ENCODE data around the gene HMGN4. TPM values are rescaled to one million over a fixed set of nuclear protein-coding genes. Genes with fewer than 3 reads are reported as not detected.
"Not testable (repeated sequence)": the region's sequence is repeated elsewhere in the genome, so short reads cannot be mapped to it uniquely, and the experiment has no call there.

HMGN4 gene
- total RNA-seq, 1 experiment from 2014 or later = 71.8 TPM

DNA sequence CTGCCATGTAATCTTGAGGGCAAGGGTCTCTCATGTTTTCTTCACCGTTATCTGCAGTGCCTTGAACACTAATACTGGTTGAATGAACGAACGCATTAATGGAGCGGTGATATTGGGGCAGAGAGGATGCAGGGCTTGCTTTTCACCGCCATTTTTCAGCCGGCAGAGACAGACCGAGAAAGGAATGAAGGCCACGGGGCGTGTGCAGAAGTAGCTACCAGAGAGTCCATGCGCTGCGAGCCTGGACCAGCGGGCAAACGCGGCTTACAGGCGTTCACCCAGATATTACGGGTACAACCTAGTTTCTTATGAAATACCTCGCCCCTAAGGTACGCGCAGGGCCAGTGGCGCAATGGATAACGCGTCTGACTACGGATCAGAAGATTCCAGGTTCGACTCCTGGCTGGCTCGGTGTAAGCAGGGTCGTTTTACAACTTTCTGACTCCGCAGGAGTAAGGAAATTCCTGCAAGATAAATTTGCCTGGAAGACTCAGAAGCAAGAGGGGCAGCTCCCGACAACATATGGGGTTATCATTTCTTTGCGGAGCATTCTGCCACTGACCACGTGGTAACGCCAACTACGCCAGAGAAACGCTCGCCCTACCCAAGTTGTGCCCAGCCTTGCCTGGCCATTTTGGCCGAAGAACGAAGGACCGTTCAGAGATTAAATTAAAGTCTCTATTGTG, 863 bp upstream of the HMGN4 start:
- DNase-seq = peak; percentile 84
- peaks cover 5% of the 10 kb centered on the region for H3K36me3 ChIP-seq
- H3K4me3 ChIP-seq = peak overlapping the region; percentile 69
- no peaks in the 10 kb centered on the region for H3K27me3 ChIP-seq
- no peaks in the 10 kb centered on the region for H3K9me3 ChIP-seq

DNA sequence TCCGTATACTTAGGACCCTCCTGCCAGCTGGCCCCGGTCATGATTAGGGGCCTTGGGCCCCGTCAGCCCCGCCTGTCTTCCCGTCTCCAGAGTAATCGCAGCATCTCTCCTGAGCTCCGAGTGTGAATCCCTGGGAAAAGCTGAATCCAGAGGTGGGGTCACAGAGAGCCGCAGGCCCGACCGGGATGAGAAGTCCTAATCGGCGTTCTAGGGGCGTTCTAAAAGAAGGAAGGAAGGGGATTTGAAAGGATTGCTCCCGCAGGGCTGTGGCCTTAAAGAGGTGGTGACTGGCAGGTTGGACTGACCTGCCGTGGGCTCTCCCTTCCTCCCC, 371 bp downstream of the HMGN4 start:
- no peak for DNase-seq
- no peaks in the 10 kb centered on the region for H3K27me3 ChIP-seq
- no peaks in the 10 kb centered on the region for H3K9me3 ChIP-seq
- H3K36me3 ChIP-seq = peaks cover 13% of the 10 kb centered on the region
- H3K4me3 ChIP-seq = peak overlapping the region; percentile 69

DNA sequence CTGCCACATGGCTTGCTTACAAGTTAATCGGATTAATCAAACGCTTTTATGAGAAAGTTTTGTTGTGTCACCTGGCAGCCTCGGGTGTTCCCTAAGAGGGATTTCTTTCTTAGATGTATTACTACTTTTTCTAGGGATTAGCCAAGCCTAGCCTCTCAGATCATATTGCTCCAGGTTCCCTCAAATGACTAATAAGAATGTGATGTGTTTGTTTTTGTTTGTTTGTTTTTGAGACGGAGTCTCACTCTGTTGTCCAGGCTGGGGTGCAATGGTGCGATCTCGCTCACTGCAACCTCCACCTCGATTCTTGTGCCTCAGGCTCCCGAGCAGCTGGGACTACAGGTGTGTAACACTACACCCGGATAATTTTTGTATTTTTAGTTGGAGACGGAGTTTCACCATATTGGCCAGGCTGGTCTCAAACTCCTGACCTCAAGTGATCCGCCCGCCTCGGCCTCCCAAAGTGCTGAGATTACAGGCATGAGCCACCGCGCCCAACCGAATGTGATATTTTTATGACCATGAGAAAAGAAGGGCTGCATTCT, 977 bp downstream of the HMGN4 start:
- peaks cover 14% of the 10 kb centered on the region for H3K36me3 ChIP-seq
- H3K4me3 ChIP-seq = peak overlapping the region; percentile 69
- no peaks in the 10 kb centered on the region for H3K27me3 ChIP-seq
- H3K9me3 ChIP-seq = no peaks in the 10 kb centered on the region
- no peak for DNase-seq

DNA sequence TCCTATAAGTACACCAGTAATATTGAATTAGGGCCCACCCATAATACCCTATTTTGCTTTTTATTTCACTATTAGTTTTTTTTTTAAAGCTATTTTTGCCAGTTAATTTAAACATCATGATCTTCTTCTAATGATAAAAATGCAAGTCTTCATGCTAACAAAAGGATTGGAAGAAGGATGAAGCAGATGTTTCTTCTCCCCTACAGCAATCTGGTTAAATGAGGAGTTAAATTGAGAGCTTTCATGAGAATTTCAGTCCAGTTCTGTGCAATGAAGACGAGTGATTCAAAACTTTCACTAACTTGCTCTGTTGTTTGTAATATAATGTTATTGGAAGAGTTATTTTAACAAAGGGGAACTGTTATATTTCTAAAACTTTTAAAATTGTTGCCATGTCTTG, 3.4 kb downstream of the HMGN4 start:
- no peak for DNase-seq
- H3K4me3 ChIP-seq = no peak overlapping the region

DNA sequence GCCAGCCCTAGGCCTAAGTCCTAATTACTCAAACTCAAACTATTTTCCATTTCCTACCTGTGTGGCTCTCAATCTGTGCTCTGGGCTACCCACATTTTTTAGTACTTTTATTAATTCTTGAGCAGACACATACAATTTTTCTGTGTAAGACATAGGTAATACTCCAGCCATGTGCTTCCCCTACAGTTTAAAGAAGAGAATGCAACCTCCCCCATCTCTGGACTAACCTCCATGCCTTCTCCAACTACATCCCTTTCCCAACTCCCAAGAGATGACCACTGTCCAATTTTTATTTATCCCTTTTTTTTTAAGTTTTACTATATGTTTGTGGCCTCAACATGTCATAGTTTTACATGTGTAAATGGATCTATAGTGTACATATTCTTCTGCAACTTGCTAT, 5.8 kb downstream of the HMGN4 start:
- Histone ChIP-seq H3K4me3 (no peak overlapping the region), H3K36me3 (peaks cover 24% of the 10 kb centered on the region), H3K9me3 (no peaks in the 10 kb centered on the region), H3K27me3 (no peaks in the 10 kb centered on the region)
- no peak for DNase-seq

More for the DNA sequence above, 3.4 kb downstream of the HMGN4 start:
- Histone ChIP-seq H3K27me3 (no peaks in the 10 kb centered on the region), H3K9me3 (no peaks in the 10 kb centered on the region), H3K36me3 (peaks cover 23% of the 10 kb centered on the region)

DNA sequence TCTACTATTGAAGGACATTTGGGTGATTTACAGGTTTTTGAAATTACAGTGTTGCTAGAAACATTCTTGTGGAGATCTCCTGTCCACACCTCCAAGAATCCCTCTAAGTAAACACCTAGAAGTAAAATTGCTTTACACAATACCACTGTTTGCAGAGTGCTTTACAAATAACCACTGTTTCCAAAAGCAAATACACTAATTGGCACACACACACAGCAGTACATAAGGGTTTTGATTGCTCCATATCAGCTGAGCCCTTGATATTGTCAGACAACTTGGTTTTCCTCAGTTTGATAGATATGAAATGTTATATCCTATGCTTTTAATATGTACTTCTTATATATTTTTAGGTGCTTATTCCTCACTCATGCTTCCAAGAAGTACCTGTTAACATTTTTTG, 6.3 kb downstream of the HMGN4 start:
- no peaks in the 10 kb centered on the region for H3K9me3 ChIP-seq
- H3K27me3 ChIP-seq = no peaks in the 10 kb centered on the region
- DNase-seq = no peak
- no peak overlapping the region for H3K4me3 ChIP-seq
- H3K36me3 ChIP-seq = peaks cover 24% of the 10 kb centered on the region

DNA sequence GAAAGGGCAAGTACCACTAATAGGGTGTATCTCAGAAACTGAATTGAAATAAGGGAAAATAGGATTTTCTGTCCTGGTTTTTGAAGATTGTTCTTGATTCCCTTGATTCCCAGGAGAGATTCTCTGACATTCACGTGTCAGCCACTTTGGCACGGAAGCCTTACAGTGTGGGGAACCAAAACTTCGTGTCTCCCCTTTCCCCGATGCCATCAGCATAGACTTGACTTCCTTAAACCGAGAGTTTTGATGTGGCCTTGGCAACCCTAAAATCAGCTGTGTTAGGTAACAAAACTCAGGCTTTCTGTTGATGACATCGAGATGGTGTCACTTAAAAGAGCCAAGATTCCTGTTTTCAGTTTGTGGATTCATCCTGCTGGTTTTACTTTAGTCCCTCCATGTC, 7.5 kb downstream of the HMGN4 start:
- H3K36me3 ChIP-seq = peaks cover 21% of the 10 kb centered on the region

DNA sequence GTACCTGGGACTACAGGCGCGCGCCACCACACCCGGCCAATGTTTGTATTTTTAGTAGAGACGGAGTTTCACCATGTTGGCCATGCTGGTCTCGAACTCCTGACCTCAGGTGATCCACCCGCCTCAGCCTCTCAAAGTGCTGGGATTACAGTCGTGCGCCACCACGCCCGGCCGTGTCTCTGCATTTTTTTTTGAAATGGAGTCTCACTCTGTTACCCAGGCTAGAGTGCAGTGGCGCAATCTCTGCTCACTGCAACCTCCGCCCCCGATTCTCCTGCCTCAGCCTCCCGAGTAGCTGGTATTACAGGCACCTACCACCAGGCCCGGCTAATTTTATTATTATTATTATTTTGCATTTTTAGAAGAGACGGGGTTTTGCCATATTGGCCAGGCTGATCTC, 9.2 kb downstream of the HMGN4 start:
- not testable (repeated sequence) for H3K27me3 ChIP-seq, DNase-seq, H3K9me3 ChIP-seq, H3K4me3 ChIP-seq
- peaks cover 18% of the 10 kb centered on the region for H3K36me3 ChIP-seq

More for the DNA sequence above, 7.5 kb downstream of the HMGN4 start:
- Histone ChIP-seq H3K4me3 (no peak overlapping the region), H3K9me3 (no peaks in the 10 kb centered on the region), H3K27me3 (no peaks in the 10 kb centered on the region)
- no peak for DNase-seq

DNA sequence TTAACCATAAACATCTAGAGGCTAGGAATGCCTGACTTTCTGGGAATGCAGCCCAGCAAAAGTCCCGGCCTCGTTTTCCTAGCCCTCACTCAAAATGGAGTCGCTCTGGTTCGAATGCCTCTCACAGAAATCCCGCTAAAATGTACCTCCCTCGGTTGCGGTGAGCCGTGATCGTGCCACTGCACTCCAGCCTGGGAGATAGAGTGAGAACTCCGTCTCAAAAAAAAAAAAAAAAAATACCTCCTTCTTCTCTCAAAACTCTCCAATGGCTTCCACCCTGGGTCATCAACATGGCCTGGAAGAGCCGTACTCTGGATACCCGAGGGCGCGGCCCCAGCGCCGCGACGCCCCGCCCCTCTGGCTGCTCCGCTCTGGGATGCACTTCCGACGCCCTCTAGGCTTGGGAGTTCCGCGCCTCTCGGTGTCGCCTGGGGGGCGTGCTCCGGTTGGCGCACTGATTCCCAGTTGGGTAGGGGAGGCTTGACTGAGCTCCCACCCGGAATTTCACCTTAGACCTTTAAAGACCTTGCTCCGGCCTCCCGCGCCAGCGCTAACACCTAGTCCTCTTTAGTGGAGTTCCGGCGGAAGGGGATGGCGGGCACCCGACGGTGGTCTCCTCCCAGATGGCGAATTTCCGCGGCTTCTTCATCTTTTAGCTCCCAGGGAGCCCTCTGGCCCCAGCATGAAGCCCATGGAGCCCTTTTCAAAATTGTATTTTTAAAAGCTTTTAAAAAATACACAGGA, 12.3 kb downstream of the HMGN4 start:
- Histone ChIP-seq H3K4me3 (peak overlapping the region; percentile 52), H3K27me3 (no peaks in the 10 kb centered on the region), H3K9me3 (no peaks in the 10 kb centered on the region), H3K36me3 (peaks cover 2% of the 10 kb centered on the region; the same call in 1 of the 2 replicates)
- DNase-seq = peak; percentile 70

DNA sequence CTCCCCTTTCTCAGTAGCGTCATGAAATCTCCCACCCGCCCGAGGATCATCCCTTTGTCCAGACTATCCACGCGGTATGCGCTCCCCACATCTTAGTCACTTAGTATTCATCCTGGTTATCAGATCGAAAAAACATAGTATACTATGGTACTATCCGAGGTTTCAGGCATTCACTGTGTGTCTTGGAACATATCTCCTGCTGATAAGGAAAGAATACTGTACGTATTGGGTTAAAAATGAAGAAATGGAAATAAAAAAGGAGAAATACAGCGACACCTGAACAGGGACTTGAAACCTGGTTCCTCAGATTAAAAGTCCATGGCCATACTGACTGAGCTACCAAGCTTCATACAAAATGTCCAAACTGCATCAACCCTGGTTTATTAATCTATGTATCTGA, 14.0 kb downstream of the HMGN4 start:
- DNase-seq = no peak
- Histone ChIP-seq H3K9me3 (no peaks in the 10 kb centered on the region), H3K27me3 (no peaks in the 10 kb centered on the region), H3K36me3 (no peaks in the 10 kb centered on the region), H3K4me3 (no peak overlapping the region)

DNA sequence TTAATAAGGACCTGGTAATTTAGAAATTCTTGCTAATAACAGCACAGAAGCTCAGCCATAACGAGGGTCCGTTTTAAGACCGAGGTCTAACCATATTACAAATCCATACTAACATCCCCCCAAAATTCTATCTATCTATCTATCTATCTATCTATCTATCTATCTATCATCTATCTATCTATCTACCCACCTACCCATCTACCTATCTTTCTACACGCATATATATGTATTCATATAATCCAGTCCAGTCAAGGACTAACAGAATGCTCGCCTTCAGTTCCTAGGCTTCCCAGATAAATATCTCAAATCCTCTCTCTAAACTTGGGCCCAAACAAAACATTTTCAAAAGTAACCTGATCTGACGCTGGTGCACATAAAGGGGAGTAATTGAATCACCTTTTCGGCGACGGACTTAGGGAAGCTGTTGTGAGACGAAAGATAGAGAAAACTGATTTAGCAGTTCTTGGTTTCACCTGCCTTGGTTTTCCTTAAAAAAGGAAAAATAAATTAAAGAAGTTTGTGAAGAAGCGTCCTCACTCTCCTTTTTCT, 14.5 kb downstream of the HMGN4 start:
- no peaks in the 10 kb centered on the region for H3K27me3 ChIP-seq
- no peaks in the 10 kb centered on the region for H3K9me3 ChIP-seq
- H3K4me3 ChIP-seq = peak overlapping the region; percentile 53
- H3K36me3 ChIP-seq = no peaks in the 10 kb centered on the region
- DNase-seq = no peak

DNA sequence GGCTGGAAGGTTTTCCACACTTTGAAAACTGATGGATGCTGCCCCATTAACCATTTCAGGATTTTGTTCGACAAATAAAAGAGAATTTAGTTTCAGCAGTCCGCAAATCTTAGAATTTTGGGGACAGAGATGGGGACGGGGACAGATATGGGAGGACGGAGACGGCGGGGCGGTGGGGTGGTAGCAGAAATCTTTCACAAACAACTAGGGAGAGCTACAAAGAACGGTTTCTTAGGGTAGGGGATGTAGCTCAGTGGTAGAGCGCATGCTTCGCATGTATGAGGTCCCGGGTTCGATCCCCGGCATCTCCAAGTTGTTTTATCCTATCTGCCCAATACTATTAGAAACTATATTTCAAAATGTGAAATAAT, 15.1 kb downstream of the HMGN4 start:
- peak; percentile 49 for DNase-seq
- H3K9me3 ChIP-seq = no peaks in the 10 kb centered on the region
- no peaks in the 10 kb centered on the region for H3K36me3 ChIP-seq
- H3K27me3 ChIP-seq = no peaks in the 10 kb centered on the region
- peak overlapping the region; percentile 53 for H3K4me3 ChIP-seq

DNA sequence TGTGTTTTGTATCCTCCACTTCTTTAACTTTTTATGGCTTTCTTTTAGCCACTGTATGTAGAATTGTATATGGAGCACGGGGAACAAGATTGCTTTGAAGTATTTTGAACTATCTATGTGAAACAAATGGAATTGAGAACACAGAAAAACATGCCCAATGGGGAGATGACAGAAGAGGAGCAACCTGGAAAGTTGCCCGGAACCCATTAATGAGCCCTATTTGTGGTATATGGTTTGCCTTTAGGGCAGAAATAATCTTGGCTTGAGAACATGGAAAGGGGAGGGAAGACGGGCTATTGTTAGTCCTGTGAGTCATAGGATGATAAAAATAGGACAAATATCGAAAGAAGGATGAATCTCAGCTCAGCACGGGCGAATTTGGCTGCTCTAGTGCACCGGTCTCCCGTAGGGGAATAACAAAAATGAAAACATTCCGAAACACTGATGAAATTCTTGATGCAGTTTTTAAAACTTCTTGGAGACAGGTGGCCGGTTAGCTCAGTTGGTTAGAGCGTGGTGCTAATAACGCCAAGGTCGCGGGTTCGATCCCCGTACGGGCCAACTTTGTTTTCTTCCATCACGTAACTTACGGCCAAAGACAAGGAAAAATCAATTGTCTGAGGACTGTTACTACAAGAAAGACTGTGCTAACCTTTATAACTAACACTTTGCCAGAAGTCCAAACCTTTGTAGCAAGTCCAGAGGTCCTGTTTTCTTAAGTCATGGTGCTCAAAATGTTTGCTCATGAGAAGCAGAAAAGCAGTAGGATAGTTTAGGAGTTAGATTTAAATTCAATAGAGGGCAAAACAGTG, 15.7 kb downstream of the HMGN4 start:
- DNase-seq = peak; percentile 69
- H3K27me3 ChIP-seq = no peaks in the 10 kb centered on the region
- H3K36me3 ChIP-seq = no peaks in the 10 kb centered on the region
- H3K4me3 ChIP-seq = peak overlapping the region; percentile 53
- H3K9me3 ChIP-seq = no peaks in the 10 kb centered on the region

DNA sequence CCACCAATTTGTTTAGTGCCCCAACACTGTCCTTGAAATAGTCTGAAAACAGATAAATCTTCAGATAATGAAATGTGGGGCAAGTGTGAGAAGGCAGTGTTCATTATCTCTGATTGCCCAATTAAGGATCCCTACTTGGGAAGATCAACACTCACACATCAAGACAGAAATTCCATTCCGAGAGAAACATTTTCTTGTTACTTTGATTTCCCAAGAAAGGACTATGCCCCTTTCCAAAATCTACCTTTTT, 16.2 kb downstream of the HMGN4 start:
- Histone ChIP-seq H3K27me3 (no peaks in the 10 kb centered on the region), H3K9me3 (no peaks in the 10 kb centered on the region), H3K4me3 (peak overlapping the region; percentile 53), H3K36me3 (no peaks in the 10 kb centered on the region)
- no peak for DNase-seq

DNA sequence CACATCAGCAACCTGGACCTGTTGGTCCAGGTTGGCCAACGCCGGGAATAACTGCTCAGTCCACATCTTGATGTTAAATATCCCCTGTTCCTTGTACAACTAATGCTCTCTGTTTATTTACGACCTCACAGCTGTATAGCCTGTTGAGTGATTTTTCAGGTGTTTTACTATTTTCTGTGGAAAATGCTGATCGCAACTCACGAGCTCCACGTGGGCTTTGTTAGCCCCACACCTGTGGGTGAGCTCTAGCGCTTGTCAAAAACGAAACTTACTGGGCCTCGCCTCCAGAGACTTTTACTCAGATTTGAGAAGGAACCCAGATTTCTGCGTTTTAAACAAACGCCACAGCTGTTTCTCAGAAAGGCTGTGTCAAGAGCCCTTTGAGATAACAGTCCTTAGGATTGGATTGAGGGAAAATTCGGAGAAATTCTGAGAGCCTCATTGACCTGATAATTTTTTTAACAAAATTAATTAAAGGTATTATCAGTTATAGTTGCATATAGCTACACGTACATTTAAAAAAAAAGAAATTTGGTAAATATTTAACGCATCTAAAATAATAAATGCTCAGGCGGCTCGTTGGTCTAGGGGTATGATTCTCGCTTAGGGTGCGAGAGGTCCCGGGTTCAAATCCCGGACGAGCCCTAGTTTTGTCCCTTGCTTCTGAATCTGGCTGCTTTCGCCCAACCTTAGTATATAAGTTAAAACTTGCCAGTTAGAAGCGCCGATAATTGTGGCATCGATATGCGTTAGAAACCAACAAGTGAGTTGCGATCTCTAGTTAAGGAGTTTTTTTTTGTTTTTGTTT, 16.7 kb downstream of the HMGN4 start:
- H3K4me3 ChIP-seq = peak overlapping the region; percentile 53
- DNase-seq = peak; percentile 43
- H3K9me3 ChIP-seq = no peaks in the 10 kb centered on the region
- no peaks in the 10 kb centered on the region for H3K36me3 ChIP-seq
- H3K27me3 ChIP-seq = no peaks in the 10 kb centered on the region

DNA sequence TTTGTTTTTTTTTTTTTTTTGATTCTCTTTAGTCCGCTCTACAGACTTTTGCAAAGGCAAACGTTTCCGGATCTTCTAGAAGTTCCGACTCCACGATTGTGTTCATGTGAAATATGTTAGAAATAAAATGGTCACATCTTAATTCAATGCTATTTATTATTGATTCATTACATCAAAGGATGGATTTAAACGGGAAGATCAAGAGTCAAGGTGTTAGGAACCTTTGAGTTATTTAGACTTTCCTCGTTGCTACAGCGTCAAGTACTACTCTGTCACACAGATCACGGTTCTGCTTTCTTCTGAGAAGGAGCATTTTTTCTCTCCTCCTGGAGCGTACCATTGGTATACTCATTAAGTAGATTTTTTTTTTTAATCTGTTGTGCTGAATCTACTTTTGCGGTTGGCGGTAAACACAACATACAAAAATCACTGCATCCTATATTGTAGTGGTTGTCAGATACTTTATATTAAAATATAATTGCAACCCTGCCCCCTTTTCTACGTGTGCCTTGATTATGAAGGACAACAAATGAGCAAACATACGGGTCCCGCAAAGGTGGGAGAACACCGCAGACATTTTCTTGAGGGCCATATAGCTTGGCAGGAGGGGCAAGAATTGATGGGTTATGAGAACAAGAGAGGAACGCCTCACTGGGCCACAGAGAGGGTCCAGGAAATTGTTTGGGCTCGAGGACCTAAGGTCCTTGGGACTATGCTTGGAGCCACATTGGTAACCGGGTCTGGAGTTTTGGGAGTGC, 17.5 kb downstream of the HMGN4 start:
- Histone ChIP-seq H3K4me3 (peak overlapping the region; percentile 53), H3K9me3 (no peaks in the 10 kb centered on the region), H3K27me3 (no peaks in the 10 kb centered on the region), H3K36me3 (no peaks in the 10 kb centered on the region)
- DNase-seq = no peak
